ENCODE data around the gene TOR2A. TPM values are rescaled to one million over a fixed set of nuclear protein-coding genes. Genes with fewer than 3 reads are reported as not detected.

The TOR2A gene
- total and polyA plus RNA-seq, 2 experiments from 2014 or later, result 20.6 to 22.8 TPM

DNA sequence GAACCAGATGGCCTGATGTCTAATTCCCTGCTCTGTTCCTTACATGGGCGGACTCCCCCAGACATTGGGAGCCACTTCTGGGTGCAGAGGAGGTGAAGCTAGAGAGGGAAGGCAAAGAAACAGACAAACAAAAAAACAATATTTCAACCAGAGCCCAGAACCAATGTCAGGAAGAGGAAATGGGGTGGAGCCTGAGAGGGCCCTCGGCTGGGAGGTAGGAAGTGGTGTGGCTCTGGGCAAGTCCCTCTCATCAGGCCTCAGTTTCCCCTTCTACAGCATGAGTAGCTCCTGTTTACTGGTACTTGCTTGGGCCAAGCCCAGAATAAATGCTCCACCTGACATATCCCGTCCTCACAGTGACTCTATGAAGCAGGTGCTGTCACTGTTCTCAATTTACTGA, 32.3 kb upstream of the TOR2A start:
- Histone ChIP-seq H3K36me3 (no peaks in the 10 kb centered on the region), H3K9me3 (ENCODE audit: low read depth) (no peaks in the 10 kb centered on the region), H3K27me3 (no peaks in the 10 kb centered on the region), H3K4me1 (ENCODE audit: low read depth) (no peaks in the 10 kb centered on the region), H3K4me3 (no peak overlapping the region), H3K27ac (peak overlapping the region; percentile 25)
- no peak for DNase-seq (ENCODE audit: low read depth in 1 of 2, low spot score in 1 of 2)
- TF ChIP-seq, protein P1, sequence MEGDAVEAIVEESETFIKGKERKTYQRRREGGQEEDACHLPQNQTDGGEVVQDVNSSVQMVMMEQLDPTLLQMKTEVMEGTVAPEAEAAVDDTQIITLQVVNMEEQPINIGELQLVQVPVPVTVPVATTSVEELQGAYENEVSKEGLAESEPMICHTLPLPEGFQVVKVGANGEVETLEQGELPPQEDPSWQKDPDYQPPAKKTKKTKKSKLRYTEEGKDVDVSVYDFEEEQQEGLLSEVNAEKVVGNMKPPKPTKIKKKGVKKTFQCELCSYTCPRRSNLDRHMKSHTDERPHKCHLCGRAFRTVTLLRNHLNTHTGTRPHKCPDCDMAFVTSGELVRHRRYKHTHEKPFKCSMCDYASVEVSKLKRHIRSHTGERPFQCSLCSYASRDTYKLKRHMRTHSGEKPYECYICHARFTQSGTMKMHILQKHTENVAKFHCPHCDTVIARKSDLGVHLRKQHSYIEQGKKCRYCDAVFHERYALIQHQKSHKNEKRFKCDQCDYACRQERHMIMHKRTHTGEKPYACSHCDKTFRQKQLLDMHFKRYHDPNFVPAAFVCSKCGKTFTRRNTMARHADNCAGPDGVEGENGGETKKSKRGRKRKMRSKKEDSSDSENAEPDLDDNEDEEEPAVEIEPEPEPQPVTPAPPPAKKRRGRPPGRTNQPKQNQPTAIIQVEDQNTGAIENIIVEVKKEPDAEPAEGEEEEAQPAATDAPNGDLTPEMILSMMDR (IDR thresholded peaks at IDR 0.05; ENCODE audit: low read depth, low read length), result no peak

- Histone ChIP-seq H3K27me3 (no peaks in the 10 kb centered on the region), H3K4me3 (no peak overlapping the region), H3K27ac (no peak overlapping the region), H3K4me1 (ENCODE audit: low read depth) (no peaks in the 10 kb centered on the region), H3K9me3 (ENCODE audit: low read depth) (no peaks in the 10 kb centered on the region), H3K36me3 (no peaks in the 10 kb centered on the region)
- TF ChIP-seq, protein P1 (IDR thresholded peaks at IDR 0.05; ENCODE audit: low read depth, low read length), result no peak
- DNase-seq (ENCODE audit: low read depth in 1 of 2, low spot score in 1 of 2), result no peak
Observed at GRCh38 chr9:127765418-127765817, 30.3 kb upstream of the TOR2A start.

DNA sequence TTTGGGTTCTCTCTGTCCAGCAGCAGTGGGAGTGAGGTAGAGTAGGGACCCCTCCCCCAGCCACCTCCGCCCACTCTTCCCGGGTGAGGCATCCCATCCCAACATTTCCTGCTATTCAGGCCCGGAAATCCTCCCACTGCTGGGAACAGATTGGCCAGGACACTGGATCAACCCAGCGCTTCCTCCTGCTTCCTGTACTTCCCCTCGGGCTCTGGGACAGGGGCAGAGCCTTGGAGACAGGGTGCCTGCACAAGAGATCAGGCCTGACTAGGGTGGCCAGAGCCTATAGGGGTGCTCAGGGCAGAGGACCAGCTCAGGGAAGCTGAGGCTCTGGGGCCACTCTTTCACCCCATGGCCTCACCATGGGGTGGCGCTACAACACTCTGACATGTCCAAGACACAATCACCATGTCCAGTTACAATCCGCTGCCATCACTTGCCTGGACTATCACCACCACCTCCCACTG, 28.9 kb upstream of the TOR2A start:
- Histone ChIP-seq H3K9me3 (ENCODE audit: low read depth) (no peaks in the 10 kb centered on the region), H3K36me3 (no peaks in the 10 kb centered on the region), H3K4me3 (no peak overlapping the region), H3K4me1 (ENCODE audit: low read depth) (no peaks in the 10 kb centered on the region), H3K27me3 (no peaks in the 10 kb centered on the region), H3K27ac (no peak overlapping the region)
- TF ChIP-seq, protein P1 (IDR thresholded peaks at IDR 0.05; ENCODE audit: low read depth, low read length), result peak; percentile 47
- DNase-seq (ENCODE audit: low read depth in 1 of 2, low spot score in 1 of 2), result peak in 1 of 2 donors; percentile 67

DNA sequence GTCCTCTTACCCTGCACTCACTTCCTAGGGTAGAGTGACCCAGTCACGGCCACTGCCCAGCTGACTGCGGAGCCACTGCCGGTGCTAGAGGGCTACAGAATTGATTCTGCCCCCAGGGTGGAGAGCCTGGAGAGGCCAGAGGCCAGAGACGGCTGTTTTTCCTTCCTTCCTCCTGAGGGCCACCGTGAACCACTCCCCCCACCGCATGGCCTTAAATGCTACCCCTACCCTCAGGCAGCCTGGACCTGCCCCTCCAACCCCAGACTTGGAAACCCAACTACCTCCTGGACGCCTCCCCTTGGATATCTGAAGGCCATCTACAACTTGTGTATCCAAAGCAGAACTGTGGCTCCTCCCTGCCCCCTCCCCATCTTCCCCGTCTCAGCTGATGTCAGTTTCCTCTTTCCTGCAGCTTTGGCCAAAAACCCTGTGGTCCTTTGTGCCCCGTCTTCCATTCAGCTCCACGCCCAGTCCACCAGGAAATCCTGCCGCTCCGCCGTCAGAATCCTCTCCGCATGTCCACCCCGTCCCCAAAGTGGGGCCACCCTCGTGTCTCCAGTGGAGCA, 27.1 kb upstream of the TOR2A start:
- Histone ChIP-seq H3K4me1 (ENCODE audit: low read depth) (no peaks in the 10 kb centered on the region), H3K27me3 (peaks cover under 1% of the 10 kb centered on the region), H3K27ac (no peak overlapping the region), H3K4me3 (no peak overlapping the region), H3K36me3 (no peaks in the 10 kb centered on the region), H3K9me3 (ENCODE audit: low read depth) (no peaks in the 10 kb centered on the region)
- TF ChIP-seq, protein P1 (IDR thresholded peaks at IDR 0.05; ENCODE audit: low read depth, low read length), result no peak
- DNase-seq (ENCODE audit: low read depth in 1 of 2, low spot score in 1 of 2), result no peak

DNA sequence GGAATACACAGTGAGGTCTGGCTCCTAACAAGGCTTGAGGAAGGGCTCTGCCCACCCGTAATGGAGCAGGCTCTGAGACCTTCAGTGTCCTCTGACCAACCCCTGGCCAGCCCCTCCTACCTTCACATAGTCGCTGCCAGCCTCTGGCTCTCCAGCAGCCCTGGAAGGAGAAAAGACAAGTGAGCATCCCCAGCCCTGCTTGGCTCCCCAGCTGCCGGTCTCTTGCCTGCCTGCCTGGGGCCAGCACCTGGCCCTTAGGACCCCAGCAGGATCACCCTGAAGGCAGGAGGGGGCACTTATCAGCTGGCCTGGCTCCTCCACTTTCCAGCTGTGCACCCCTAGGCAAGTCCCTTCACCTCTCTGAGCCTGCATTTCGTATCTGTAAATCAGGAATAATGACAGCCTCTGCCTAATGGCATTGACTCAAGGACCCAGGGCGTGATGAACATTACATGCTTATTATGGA, 26.4 kb upstream of the TOR2A start:
- Histone ChIP-seq H3K9me3 (ENCODE audit: low read depth) (no peaks in the 10 kb centered on the region), H3K36me3 (no peaks in the 10 kb centered on the region), H3K27ac (no peak overlapping the region), H3K4me1 (ENCODE audit: low read depth) (no peaks in the 10 kb centered on the region), H3K27me3 (peaks cover 7% of the 10 kb centered on the region), H3K4me3 (no peak overlapping the region)
- TF ChIP-seq, protein P1 (IDR thresholded peaks at IDR 0.05; ENCODE audit: low read depth, low read length), result no peak
- no peak for DNase-seq (ENCODE audit: low read depth in 1 of 2, low spot score in 1 of 2)

Data from cardiac muscle cell (in vitro differentiated cells and primary cell).